SK-N-DZ (cell line): ENCODE data around the gene RNF113B.

Experiments used
- DNase-seq: peaks from one replicate; pipeline ENCODE4 v3.0.0-alpha.2; 2015; ENCODE audit warnings: low spot score

Gene RNF113B

DNA sequence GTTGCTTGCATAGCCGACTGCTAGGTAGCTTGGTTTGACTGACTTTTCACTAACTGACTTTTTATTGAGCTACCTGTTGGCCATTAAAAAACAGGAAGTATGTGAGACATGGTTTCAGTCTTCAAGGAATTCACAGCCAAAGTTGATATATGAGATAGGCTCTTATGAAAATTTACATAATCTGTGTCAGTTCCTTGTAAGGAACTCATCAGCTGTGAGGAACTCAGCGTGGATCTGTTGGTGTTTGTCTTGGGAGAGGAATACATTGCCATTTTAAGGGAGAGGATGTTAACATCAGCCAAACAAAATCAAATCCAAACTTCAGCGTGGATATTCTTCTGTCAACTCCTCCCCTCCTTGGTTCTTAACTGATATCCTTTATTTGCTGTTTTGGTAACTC is 2.0 kb downstream of the RNF113B start:
- DNase-seq = no peak

DNA sequence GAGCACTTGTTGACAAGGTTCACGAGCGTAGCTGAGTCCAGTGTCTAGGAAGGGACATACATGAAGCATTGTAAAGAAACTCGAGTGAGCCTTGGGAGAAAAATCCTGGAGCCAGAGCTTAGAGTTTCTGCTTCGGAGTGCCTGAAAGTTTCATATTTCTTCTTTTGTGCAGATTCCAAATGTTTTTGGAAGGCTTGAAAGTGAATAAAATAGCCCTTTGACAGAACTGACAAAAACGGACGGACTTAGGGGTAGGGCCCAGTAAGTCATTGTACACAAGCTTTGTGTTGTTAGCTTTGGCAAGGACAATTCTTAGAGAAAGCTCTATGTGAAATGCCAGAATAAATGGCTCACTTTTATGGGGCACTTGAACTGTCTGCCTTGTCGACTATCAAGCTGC is 2.8 kb downstream of the RNF113B start:
- DNase-seq = no peak

DNA sequence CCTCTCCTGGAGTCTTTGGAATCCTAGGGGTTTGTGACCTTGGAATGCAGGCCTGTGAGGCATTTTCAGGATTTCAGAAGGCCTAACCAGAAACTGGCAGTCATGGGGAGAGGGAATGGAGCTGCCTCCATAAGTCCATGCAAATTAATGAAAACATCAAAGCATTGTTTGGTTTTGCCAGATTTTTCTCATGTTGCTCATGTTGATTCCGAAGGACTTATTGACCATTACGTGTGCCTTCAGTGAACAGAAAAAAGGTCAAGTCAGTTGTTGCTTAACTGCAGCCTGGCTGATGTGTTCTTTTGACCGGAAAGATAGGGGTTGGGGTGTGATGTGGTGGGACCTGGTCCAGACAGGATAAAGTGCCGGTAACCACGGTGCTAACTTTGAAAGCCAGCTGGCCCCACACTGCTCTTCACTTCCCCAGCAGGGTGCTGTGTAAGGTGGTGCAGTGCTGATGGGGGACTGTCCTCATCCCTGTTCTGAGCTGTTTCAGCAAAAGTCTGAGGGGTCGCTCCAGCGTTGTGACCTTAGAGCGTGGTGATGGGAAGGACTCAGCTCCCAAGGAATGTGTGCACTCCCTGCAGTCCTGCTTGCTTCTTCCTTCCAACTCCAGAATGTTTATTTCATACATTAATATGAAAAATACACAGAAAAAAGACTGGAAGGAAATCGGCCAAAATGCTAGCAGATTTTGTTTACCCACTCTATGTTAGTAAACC is 3.5 kb downstream of the RNF113B start:
- DNase-seq = no peak

DNA sequence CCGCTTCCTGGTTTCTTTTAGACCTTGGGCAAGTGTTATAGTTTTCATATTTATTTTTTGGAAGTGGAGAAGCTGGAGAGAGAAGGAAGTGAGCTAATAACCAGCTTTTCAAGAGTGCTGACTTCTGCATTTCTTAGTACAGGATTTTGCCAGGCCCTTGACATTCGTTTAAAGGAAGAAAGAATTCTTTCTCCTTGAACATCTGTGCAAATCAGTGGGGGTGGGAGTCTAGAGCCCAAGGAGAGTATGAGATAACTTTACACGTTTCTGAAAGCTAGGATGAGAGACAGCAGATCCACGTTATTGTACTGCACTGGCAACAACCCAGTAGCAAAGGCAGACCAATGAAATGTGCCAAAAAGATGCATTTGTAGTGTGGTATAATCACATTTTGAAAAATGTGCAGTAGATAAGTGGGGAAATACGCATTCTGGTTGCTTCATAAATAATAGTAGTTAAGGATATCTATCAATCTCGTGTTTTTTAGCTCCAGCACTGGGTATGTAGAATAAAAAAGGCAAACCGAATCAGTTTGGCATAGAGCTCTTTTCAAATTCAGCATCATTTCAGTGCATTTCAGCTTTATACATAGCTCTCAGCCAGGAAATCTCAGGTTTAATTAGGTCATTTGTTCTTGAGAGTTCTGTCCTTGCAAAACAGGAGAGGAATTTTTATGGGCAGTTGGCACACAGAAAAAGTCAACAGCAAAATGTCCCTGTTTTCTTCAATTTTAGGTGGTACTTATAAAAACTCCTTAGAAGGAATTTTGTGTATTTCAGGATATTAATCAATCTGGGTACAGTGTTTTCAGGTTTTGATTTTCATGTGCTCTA is 4.3 kb downstream of the RNF113B start:
- no peak for DNase-seq

DNA sequence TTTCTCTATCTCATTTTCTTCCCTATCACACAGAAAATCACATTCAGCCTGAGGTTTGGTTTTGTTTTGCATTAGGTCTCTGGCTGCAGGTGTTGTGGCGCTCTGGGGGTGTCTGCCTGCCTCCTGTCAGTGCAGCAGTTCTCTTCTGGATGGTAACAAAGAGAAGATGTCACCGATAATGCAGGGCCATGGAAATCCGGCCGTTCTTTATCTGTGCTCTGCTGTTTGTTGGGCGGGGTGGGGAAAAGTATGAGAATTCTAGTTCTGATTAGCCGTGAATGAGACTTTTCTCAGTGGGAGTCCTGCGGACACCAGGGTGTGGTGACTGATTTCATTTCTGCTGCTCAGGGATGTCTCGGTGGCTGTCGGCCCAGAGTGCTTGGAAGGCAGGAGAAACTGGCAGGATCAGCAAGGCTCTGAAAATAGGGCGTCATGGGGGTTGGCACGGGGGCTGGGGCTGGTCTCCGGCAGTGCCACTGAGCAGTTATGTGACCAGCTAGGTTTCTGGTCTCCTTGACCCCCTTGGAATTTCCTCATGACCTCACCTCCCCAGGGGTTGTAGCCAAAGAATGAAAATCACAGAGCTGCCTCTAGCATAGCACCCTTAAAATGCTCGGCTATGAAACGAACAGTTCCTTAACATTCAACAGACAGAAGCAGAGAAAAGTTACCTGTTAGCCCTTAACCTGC is 5.0 kb downstream of the RNF113B start:
- DNase-seq = peak; percentile 86

DNA sequence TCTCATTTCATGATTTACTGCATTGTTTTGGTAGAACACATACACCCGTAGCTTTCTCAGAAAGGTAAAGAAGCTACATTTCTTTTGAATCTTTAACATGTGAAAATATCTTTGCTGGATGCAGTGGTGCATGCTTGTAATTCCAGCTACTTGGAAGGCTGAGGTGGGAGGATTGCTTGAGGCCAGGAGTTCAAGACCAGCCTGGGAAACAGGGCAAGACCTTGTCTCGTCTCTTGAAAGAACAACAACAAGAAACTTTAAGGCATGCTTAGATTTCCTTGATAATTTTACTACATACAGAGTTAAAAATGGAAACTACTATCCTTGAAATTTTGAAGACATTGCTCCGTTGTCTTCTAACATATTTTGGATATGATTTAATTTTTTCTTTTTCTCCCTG is 7.7 kb downstream of the RNF113B start:
- no peak for DNase-seq

DNA sequence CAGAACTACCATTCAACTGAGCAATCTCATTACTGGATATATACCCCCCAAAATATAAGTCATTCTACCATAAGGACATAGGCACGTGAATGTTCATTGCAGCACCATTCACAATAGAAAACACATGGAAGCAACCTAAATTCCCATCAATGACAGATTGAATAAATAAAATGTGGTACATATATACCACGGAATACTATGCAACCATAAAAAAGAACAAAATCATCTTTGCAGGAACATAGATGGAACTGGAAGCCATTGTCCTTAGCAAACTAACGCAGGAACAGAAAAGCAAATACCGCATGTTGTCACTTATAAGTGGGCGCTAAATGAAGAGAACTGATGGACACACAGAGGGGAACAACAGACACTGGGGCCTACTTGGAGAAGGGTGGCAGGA is 14.1 kb downstream of the RNF113B start:
- DNase-seq = no peak

DNA sequence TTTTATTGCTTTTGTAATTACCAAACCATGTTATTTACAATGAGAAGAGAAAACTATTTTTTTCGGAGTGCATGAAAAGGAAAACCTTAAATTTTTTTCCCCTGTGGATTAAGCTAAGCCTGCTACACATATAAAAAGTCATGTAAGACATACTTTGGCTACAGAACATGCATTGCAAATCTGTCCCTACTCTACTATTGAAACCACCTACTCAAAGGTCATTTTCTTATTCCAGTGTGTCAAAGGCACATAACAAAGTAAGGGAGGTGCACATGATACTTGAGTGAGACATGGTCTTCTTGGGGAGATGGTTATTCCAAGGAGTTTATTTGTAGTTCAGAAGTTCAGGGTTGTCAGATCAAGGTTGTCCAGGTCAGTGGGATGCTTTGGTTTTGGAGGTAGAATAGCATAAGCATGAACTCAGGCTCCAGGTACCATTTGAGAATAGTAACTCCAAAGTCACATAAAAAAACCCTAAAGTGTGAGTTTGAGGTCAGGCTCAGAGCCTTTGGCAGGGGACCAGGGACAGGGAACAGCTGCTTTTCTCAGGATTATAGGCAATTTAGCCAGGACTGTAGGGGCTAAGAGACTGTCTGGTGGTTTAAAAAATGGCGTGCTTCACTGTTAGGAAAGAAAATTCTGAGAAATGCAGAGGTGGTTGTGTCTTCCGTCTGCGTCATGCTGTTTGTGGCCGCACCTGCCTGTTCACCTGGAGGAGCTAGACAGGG is 18.7 kb downstream of the RNF113B start:
- DNase-seq = no peak

DNA sequence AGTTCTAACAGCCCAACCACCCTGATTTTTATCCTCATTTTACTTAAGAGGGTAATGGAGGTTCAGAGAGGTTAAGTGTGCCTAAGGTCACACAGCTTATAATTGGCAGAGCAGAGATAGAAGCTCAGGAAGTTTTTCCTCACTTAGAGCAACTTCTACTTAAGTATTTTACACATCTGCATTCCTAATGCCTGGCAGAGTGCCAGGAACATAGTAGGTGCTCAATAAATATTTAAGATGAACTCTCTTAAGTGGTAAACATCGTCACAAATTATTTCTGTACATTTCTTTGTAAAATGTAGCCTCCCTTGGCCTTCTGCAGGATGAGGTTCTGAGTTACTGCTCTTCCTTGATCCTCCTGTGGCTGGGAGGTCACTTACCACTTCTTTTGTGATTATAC is 19.5 kb downstream of the RNF113B start:
- no peak for DNase-seq

DNA sequence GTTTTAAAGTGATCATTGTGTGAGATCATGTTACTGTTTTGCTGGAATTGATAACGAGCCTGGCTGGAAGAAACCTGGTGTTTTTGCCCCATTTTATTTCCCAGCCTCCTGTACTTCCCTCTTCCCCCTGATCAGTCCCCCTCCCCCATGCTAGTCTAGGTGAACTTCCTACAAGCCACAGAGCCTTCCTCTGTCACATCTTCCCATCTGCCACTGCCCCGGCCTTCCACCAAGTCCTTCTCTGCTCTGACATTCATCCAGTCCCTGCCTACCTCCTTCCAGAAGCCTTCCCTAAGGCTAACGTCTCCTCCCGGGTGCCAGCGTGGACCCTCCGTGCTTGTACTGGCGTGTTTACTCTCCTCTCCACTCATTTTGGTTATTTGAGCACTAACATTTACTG is 19.9 kb downstream of the RNF113B start:
- no peak for DNase-seq

DNA sequence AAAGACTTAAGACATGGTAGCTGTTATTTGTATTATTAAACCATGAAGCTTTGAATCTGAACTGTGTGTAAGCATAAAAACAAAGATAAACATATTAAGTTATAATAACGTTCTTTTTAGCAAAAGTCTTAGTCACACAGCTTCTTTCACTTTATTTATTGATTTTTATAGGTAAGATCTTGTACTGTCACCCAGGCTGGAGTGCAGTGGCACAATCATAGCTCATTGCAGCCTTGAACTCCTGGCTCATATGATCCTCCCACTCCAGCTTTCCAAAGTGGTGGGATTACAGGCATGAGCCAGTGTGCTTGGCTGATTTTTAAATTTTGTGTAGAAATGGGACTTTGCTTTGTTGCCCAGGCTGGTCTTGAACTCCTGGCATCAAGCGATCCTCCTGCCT is 20.8 kb downstream of the RNF113B start:
- DNase-seq = no peak

DNA sequence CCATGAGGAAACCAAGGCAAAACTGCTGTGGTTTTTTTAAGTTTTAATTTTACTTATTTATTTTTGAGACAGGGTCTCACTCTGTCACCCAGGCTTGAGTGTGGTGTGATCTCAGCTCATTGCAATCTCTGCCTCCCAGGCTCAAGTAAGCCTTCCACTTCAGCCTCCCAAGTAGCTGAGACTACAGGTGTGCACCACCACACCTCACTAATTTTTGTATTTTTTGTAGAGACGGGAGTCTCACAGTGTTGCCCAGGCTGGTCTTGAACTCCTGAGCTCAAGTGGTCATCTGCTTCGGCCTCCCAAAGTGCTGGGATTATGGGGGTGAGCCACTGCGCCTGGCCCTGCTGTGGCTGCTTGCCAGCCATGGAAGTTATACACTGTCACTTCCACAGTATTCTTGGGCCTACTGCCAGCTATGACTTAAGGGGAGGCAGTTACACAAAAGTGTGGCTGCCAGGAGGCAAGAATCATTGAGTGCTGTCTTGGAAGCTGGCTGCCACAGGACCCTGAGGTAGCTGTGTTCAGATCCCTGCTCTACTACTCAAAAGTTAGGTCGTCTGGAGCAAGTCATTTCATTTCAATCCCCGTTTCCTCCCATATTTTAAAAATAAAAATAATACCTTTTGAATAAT is 21.5 kb downstream of the RNF113B start:
- DNase-seq = no peak

DNA sequence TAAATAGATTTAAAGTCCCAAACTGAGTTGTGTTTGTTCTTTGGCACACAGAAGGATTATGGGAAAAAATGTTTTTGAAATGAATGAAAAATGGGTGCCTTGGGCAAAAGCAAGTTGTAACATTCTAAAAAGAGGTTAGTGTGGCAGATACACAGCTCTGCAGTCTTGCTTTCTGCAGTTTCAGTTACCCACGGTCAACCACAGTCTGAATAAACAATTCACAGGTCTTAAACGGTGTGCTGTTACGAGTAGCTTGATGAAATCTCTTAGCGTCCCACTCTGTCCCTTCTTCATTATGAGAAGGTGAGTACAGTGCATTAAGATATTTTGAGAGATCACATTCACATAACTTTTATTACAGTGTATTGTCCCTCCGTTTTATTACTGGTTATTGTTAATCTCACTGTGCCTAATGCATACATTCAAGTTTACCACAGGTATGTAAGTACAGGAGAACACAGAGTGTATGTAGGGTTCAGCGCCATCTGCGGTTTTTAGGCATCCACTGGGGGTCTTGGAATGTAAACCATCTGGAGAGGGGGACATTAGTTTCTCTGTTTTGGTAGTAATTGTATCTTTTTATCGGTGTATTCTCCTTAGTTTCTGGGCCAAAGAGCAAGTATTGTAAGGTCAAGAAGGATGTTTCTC is 26.1 kb downstream of the RNF113B start:
- DNase-seq = no peak

DNA sequence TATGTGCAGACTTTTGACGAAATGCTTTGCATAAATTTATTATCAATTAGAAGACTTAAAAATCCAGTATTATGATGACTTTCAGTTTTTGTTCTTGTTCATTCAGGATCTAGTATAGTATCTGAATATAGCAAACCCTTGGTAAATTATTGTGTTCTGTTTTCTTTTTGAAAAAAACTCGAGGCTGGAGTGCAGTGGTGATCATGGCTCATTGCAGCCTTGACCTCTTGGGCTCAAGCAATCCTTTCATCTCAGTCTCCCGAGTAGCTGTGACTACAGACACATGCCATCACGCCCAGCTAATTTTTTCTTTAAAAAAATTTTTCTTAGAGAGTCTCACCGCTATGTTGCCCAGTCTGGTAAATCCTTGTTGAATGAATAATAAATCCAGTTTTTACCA is 29.5 kb downstream of the RNF113B start:
- DNase-seq = no peak

DNA sequence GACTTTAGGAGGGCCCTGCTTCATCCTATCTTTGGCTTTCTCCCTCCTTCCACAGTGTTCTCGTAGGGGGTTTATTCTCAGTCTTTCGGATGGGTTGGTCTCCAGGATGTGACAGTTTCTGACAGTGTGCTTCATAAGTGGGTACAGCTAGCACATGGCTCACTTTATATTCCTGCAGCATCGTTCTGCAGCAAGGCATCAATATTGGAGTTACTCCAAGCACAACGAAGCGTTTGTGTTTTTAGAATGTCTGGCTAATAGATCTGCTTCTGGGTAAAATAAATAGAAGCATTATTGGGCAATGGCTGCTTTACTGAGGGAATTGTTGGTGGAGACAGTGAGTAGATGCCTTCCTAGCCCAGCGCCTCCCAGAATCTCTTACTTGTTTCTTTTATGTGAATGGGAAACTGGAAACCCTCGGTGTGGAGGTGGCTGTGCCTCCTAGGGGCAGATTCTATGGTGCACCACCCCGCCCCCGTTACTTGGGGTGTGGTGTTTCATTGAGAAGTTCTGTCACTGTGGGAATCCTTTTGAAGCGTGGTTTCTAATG is 32.2 kb downstream of the RNF113B start:
- DNase-seq = peak; percentile 59

DNA sequence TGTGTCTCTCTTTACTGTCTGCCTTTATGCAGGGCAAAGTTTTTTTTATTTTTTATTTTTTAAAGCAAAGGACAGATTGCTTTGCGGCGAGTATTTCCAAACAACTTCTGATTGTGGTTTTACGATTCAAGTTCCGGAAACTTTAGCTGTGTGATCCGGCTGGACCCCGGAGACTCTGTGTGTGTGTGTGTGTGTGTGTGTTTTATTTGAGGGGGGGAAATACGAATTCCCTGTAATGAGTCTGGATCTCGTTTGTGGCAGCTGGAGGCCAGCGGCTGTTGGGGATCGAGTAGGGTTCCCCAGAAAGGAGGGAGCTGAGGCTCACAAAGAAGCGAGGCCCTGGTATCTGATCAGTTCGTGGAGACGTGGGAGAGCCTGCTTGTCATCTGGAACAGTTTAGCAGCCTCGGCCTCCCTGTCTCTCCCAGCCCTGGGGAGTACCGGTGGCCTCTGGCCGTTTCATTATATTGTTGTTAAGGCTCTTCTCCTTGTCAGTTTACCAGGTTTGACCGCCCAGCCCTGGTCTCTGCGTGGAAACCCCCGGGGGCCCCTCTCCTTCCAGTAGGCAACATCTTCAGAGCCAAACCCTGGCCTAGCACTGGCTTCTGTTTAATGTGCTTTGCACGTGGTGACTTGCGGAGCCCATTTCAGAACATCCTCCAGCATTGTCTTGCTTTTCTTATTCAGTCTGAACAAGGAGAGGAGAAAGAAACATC is 32.9 kb downstream of the RNF113B start:
- peak; percentile 52 for DNase-seq

DNA sequence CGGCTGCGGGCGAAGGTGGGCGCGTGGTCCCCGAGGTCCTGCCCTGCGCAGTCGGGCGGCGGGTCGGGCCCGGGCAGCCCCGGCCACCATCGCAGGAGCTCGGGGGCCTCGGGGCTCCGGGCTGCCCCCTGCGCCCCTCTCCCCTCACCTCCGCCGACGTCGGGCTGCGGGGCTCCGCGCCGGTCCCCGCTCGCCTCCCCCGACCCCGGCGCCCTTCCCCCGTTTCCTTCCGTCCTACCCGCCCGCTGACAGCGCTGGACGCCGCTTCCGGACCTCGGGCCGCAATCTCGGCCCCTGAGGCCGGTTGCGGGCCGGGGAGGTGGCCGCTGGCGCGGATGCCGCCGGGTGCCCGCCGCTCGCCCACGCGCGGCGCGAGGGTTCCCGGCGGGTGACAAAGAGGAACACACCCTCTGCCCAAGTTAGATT is 33.5 kb downstream of the RNF113B start:
- no peak for DNase-seq

DNA sequence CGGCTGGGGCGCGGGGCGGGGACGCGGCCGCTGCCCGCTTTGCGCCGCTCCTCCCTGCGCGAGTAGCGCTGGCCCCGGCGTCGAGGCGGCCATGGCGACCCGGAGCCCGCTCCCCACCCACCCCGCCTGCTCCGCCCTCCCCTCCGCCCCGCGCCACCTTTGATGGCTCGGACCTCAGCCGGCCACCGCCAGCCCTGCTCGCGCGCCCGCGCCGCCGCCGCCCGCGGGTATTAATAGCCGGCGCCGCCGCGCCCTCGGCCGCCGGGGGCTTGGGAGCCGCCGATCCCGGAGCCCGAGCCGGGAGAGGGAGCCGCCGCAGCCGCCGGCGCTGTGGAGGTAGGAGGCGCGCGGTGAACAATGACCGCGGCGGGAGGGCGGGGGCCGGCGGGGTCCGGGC is 33.9 kb downstream of the RNF113B start:
- no peak for DNase-seq

DNA sequence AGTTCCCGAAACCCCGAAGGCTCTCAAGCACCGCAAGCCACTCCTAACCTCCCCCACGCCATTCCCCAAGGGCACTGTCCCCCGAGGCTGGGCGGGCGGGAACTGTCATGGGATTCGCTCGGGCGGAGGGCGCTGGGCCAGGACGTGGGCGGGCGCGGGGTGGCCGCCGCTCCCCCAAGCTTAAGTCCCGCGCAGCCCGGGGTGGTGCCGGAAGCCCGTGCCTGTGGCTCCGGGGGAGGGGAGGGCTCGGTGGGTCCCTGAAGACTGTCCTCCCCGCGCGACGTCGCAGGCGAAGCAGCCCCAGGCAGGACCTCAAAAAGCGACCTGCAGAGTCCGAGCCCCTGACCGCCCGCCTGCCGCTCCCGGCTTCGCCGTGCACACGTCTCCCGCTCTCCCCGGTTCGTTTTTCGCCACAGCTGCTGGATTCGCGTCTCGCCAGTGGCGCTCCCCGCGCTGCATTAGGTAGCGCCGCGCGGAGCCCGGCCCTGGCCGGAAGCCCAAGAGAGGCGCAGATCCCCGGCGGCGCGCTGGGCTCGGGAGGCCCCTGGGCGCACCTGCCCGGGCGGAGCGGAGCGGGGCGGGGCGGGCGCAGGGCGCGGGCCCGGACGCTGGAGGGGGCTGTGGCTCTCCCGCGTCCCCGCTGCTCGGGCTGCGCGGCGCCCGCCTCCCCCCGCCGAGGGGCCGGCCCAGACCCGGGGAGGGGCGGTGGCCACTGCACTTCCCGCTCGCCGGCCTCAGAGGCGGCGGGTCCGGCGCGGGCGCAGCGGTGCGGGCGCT is 34.5 kb downstream of the RNF113B start, which contains the start of gene FARP1:
TSS of gene FARP1 (plus strand) at position 715 of the 777 bp plus-strand sequence. CDS start 70,149 bp downstream, outside the sequence.
- DNase-seq = peak; percentile 76
